HEK293T (cell line): ENCODE data around the gene FAM110C.
"Not testable (repeated sequence)": the region's sequence is repeated elsewhere in the genome, so short reads cannot be mapped to it uniquely, and the experiment has no call there.

ENCODE experiments used
- CTCF ChIA-PET: fragments of 350-600 bp; formaldehyde crosslinking; extraction: SDS; loops from one replicate; lab custom pipeline; 2021; ENCODE audit warnings: antibody characterized with exemption, inconsistent platforms; lab: Yijun Ruan, JAX
- POLR2A ChIA-PET: fragments of 350-600 bp; formaldehyde crosslinking; extraction: SDS; loops from one replicate; lab custom pipeline; 2020; ENCODE audit warnings: antibody characterized with exemption, inconsistent platforms; lab: Yijun Ruan, JAX
- DNase-seq: peaks from one replicate; pipeline ENCODE4 v3.0.0; 2012; ENCODE audit warnings: mixed read lengths; ENCODE audit errors: extremely low spot score
- ARNT ChIP-seq: fragments of 450-650 bp; IDR thresholded peaks from 2 replicates; pipeline ENCODE4 v1.6.1; 2017; ENCODE audit warnings: mild to moderate bottlenecking
- BHLHE40 ChIP-seq: fragments of 450-650 bp; IDR thresholded peaks from 2 replicates; pipeline ENCODE4 v1.6.1; 2016; ENCODE audit warnings: mild to moderate bottlenecking, moderate library complexity, borderline replicate concordance
- CTBP1 ChIP-seq: fragments of 450-650 bp; IDR thresholded peaks from 2 replicates; pipeline ENCODE4 v1.6.1; 2016; ENCODE audit warnings: borderline replicate concordance
- ELF4 ChIP-seq: fragments of 450-650 bp; IDR thresholded peaks from 2 replicates; pipeline ENCODE4 v1.6.1; 2017; ENCODE audit warnings: antibody characterized with exemption
- FOXA1 ChIP-seq: fragments of 450-650 bp; IDR thresholded peaks from 2 replicates; pipeline ENCODE4 v1.6.1; 2016; ENCODE audit warnings: mild to moderate bottlenecking
- FOXK2 ChIP-seq: fragments of 450-650 bp; IDR thresholded peaks from 2 replicates; pipeline ENCODE4 v1.6.1; 2016; ENCODE audit warnings: mild to moderate bottlenecking
- FOXM1 ChIP-seq: fragments of 450-650 bp; IDR thresholded peaks from 2 replicates; pipeline ENCODE4 v1.6.1; 2017; ENCODE audit warnings: mild to moderate bottlenecking, borderline replicate concordance
- HDGF ChIP-seq: fragments of 450-650 bp; IDR thresholded peaks from 2 replicates; pipeline ENCODE4 v1.6.1; 2017; ENCODE audit warnings: antibody characterized with exemption, borderline replicate concordance
- L3MBTL2 ChIP-seq: fragments of 450-650 bp; conservative IDR thresholded peaks from 2 replicates; pipeline ENCODE4 v1.6.1; 2016; ENCODE audit warnings: mild to moderate bottlenecking
- LEF1 ChIP-seq: fragments of 450-650 bp; IDR thresholded peaks from 2 replicates; pipeline ENCODE4 v1.6.1; 2017; ENCODE audit warnings: mild to moderate bottlenecking, borderline replicate concordance
- NFRKB ChIP-seq: fragments of 450-650 bp; IDR thresholded peaks from 2 replicates; pipeline ENCODE4 v1.6.1; 2016; ENCODE audit warnings: mild to moderate bottlenecking, moderate library complexity
- PKNOX1 ChIP-seq: fragments of 450-650 bp; IDR thresholded peaks from 2 replicates; pipeline ENCODE4 v1.6.1; 2016
- SP1 ChIP-seq: fragments of 450-650 bp; IDR thresholded peaks from 2 replicates; pipeline ENCODE4 v1.6.1; 2017
- SUZ12 ChIP-seq: fragments of 450-650 bp; IDR thresholded peaks from 2 replicates; pipeline ENCODE4 v1.6.1; 2016; ENCODE audit warnings: mild to moderate bottlenecking
- TARDBP ChIP-seq: fragments of 450-650 bp; IDR thresholded peaks from 2 replicates; pipeline ENCODE4 v1.6.1; 2016
- ZNF384 ChIP-seq: fragments of 450-650 bp; IDR thresholded peaks from 2 replicates; pipeline ENCODE4 v1.6.1; 2016

Gene FAM110C

GRCh38 chr2:28406-28975, 17.8 kb downstream of the FAM110C start:
- POLR2A ChIA-PET, result no interaction called here
- TF ChIP-seq CTBP1 (no peak), FOXM1 (no peak), BHLHE40 (no peak), FOXK2 (no peak), L3MBTL2 (no peak), TARDBP (no peak), PKNOX1 (no peak), SUZ12 (no peak), ARNT (no peak), SP1 (no peak), HDGF (no peak), FOXA1 (no peak), ZNF384 (no peak), LEF1 (no peak), NFRKB (no peak), ELF4 (no peak)
- CTCF ChIA-PET, result no interaction called here

GRCh38 chr2:26891-27290, 19.4 kb downstream of the FAM110C start:
- TF ChIP-seq HDGF, result no peak
- TF ChIP-seq SUZ12, result no peak
- TF ChIP-seq TARDBP, result no peak
- TF ChIP-seq LEF1, result no peak
- TF ChIP-seq FOXM1, result no peak
- no peak for TF ChIP-seq BHLHE40
- TF ChIP-seq NFRKB, result no peak
- no peak for TF ChIP-seq ZNF384
- CTCF ChIA-PET, result no interaction called here
- no peak for DNase-seq
- POLR2A ChIA-PET, result no interaction called here

More at GRCh38 chr2:28406-28975, 17.8 kb downstream of the FAM110C start:
- DNase-seq, result no peak

- DNase-seq, result no peak
- CTCF ChIA-PET, result no interaction called here
- POLR2A ChIA-PET, result no interaction called here
- no peak for TF ChIP-seq ZNF384
- TF ChIP-seq ARNT, result no peak
- no peak for TF ChIP-seq FOXM1
- no peak for TF ChIP-seq LEF1
- no peak for TF ChIP-seq HDGF
- no peak for TF ChIP-seq FOXK2
- TF ChIP-seq SUZ12, result no peak
- no peak for TF ChIP-seq L3MBTL2
- no peak for TF ChIP-seq SP1
- no peak for TF ChIP-seq FOXA1
- TF ChIP-seq BHLHE40, result no peak
- no peak for TF ChIP-seq CTBP1
Measured at GRCh38 chr2:25543-25942, 20.8 kb downstream of the FAM110C start.

- CTCF ChIA-PET, DNase-seq, POLR2A ChIA-PET: not testable (repeated sequence)
Measured at GRCh38 chr2:24591-24990, 21.7 kb downstream of the FAM110C start.

GRCh38 chr2:24107-24506, 22.2 kb downstream of the FAM110C start:
- POLR2A ChIA-PET, result no interaction called here
- no peak for DNase-seq
- TF ChIP-seq FOXK2, result no peak
- no peak for TF ChIP-seq ZNF384
- TF ChIP-seq L3MBTL2, result no peak
- no peak for TF ChIP-seq FOXA1
- no peak for TF ChIP-seq ELF4
- TF ChIP-seq BHLHE40, result no peak
- TF ChIP-seq HDGF, result no peak
- TF ChIP-seq FOXM1, result no peak
- TF ChIP-seq SP1, result no peak
- no peak for TF ChIP-seq CTBP1
- TF ChIP-seq LEF1, result no peak
- TF ChIP-seq NFRKB, result no peak
- no peak for TF ChIP-seq PKNOX1
- no peak for TF ChIP-seq TARDBP
- TF ChIP-seq ARNT, result no peak
- no peak for TF ChIP-seq SUZ12
- CTCF ChIA-PET, result no interaction called here

GRCh38 chr2:23283-23682, 23.0 kb downstream of the FAM110C start:
- ChIA-PET CTCF (no interaction called here), POLR2A (no interaction called here)
- no peak for DNase-seq
- TF ChIP-seq FOXK2 (no peak), HDGF (no peak), PKNOX1 (no peak), LEF1 (no peak), FOXA1 (no peak), L3MBTL2 (no peak), BHLHE40 (no peak), FOXM1 (no peak), ARNT (no peak), SUZ12 (no peak), NFRKB (no peak), CTBP1 (no peak), ELF4 (no peak), SP1 (no peak)

- POLR2A ChIA-PET, DNase-seq, CTCF ChIA-PET: not testable (repeated sequence)
Measured at GRCh38 chr2:22244-22643, 24.1 kb downstream of the FAM110C start.

GRCh38 chr2:20259-20658, 26.0 kb downstream of the FAM110C start:
- POLR2A ChIA-PET, DNase-seq, CTCF ChIA-PET: not testable (repeated sequence)
